Measurements from ENCODE around the gene ALPL.

ALPL gene

GRCh38 chr1:21576031-21576797 is 67.0 kb downstream of the ALPL start:
- no peak for DNase-seq (ENCODE audit: low read depth in 2 of 2)

GRCh38 chr1:21576798-21577187 is 67.6 kb downstream of the ALPL start:
- no peak for DNase-seq (ENCODE audit: low read depth in 2 of 2)

GRCh38 chr1:21577324-21577723 is 68.1 kb downstream of the ALPL start:
- DNase-seq (ENCODE audit: low read depth in 2 of 2): no peak

- no peak for DNase-seq (ENCODE audit: low read depth in 2 of 2)
These were observed 68.7 kb downstream of the ALPL start for GRCh38 chr1:21577933-21578332.

- no peak for DNase-seq (ENCODE audit: low read depth in 2 of 2)
These were observed 70.6 kb downstream of the ALPL start for GRCh38 chr1:21579791-21580190.

- no peak for DNase-seq (ENCODE audit: low read depth in 2 of 2)
These were observed 74.9 kb downstream of the ALPL start for GRCh38 chr1:21584096-21584495.

GRCh38 chr1:21585037-21585436 is 75.8 kb downstream of the ALPL start:
- no peak for DNase-seq (ENCODE audit: low read depth in 2 of 2)

- no peak for DNase-seq (ENCODE audit: low read depth in 2 of 2)
These were observed 77.0 kb downstream of the ALPL start for GRCh38 chr1:21586222-21586621.

- DNase-seq (ENCODE audit: low read depth in 2 of 2): no peak
These were observed 77.8 kb downstream of the ALPL start for GRCh38 chr1:21586846-21587601.

- DNase-seq (ENCODE audit: low read depth in 2 of 2): no peak
These were observed 78.4 kb downstream of the ALPL start for GRCh38 chr1:21587602-21587953.

- no peak for DNase-seq (ENCODE audit: low read depth in 2 of 2)
These were observed 80.4 kb downstream of the ALPL start for GRCh38 chr1:21589618-21590017.

- DNase-seq (ENCODE audit: low read depth in 2 of 2): no peak
These were observed 81.1 kb downstream of the ALPL start for GRCh38 chr1:21590126-21590880.

GRCh38 chr1:21590934-21591333 is 81.7 kb downstream of the ALPL start:
- DNase-seq (ENCODE audit: low read depth in 2 of 2): no peak

GRCh38 chr1:21592086-21592865 is 83.1 kb downstream of the ALPL start:
- DNase-seq (ENCODE audit: low read depth in 2 of 2): no peak

- no peak for DNase-seq (ENCODE audit: low read depth in 2 of 2)
These were observed 84.0 kb downstream of the ALPL start for GRCh38 chr1:21593231-21593630.

GRCh38 chr1:21594501-21594900 is 85.3 kb downstream of the ALPL start:
- no peak for DNase-seq (ENCODE audit: low read depth in 2 of 2)

GRCh38 chr1:21594935-21595897 is 86.0 kb downstream of the ALPL start:
- peak; percentile 18 to 70 for DNase-seq (ENCODE audit: low read depth in 2 of 2)

- no peak for DNase-seq (ENCODE audit: low read depth in 2 of 2)
These were observed 87.0 kb downstream of the ALPL start for GRCh38 chr1:21596174-21596573.

GRCh38 chr1:21596628-21597027 is 87.4 kb downstream of the ALPL start:
- DNase-seq (ENCODE audit: low read depth in 2 of 2): no peak

GRCh38 chr1:21597753-21598152 is 88.5 kb downstream of the ALPL start:
- DNase-seq (ENCODE audit: low read depth in 2 of 2): no peak

GRCh38 chr1:21598417-21598816 is 89.2 kb downstream of the ALPL start:
- no peak for DNase-seq (ENCODE audit: low read depth in 2 of 2)
